NCI-H446 (cell line): ENCODE data around the gene TLL2.

ENCODE experiments used
- DNase-seq, 2 experiments: peaks; one replicate each; lab custom pipeline; 2025; lab: John Stamatoyannopoulos, UW

The TLL2 gene

GRCh38 chr10:96319754-96320474, 193.8 kb downstream of the TLL2 start:
- DNase-seq = no peak

GRCh38 chr10:96317067-96317833, 196.5 kb downstream of the TLL2 start:
- no peak for DNase-seq
